Keratinocyte (primary cell): ENCODE results near the gene OIT3.

Source experiments
- EZH2 ChIP-seq: IDR thresholded peaks from one replicate; pipeline ENCODE4 v1.6.1; 2012; ENCODE audit warnings: inconsistent platforms, mild to moderate bottlenecking, low read length, moderate library complexity
- TF ChIP-seq, protein P1 (sequence below), 3 experiments: IDR thresholded peaks in 1 of 3; conservative IDR thresholded peaks in 1 of 3; optimal IDR thresholded peaks in 1 of 3; 2 replicates in 2 of 3; 3 replicates in 1 of 3; pipeline versions ENCODE3 to v1.5.1; 2011; ENCODE audit warnings: low read length in 3 of 3, mild to moderate bottlenecking in 3 of 3, moderate library complexity in 2 of 3, control low read depth in 1 of 3, inconsistent platforms in 1 of 3; ENCODE audit not compliant: insufficient read depth in 2 of 3; ENCODE audit errors: extremely low read depth in 1 of 3

DNA sequence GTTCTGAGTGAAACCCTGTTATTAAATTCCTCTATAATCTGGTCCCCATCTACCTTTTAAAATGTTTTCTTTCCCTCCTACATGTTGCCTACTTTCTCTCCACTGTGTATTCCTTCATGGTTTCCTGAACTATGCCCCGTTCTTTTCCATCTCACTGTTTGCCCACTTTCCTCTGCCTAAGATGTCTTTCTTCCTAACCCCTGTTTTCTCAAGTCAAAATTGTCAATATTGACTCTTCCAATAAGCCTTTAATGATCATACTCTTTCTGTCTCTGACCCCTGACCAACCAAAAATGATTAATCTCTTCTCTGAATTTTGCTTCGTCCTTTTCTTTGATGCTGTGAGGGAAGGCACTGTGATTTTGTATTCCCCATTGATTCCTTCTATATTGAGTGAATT lies 30.6 kb upstream of the OIT3 start:
- TF ChIP-seq, protein P1, sequence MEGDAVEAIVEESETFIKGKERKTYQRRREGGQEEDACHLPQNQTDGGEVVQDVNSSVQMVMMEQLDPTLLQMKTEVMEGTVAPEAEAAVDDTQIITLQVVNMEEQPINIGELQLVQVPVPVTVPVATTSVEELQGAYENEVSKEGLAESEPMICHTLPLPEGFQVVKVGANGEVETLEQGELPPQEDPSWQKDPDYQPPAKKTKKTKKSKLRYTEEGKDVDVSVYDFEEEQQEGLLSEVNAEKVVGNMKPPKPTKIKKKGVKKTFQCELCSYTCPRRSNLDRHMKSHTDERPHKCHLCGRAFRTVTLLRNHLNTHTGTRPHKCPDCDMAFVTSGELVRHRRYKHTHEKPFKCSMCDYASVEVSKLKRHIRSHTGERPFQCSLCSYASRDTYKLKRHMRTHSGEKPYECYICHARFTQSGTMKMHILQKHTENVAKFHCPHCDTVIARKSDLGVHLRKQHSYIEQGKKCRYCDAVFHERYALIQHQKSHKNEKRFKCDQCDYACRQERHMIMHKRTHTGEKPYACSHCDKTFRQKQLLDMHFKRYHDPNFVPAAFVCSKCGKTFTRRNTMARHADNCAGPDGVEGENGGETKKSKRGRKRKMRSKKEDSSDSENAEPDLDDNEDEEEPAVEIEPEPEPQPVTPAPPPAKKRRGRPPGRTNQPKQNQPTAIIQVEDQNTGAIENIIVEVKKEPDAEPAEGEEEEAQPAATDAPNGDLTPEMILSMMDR (optimal IDR thresholded peaks at IDR 0.05 in 1 of 3, IDR thresholded peaks at IDR 0.05 in 1 of 3, conservative IDR thresholded peaks at IDR 0.05 in 1 of 3; ENCODE audit: extremely low read depth in 1 of 3, insufficient read depth in 2 of 3, low read length in 3 of 3): no peak
- TF ChIP-seq EZH2: no peak
